ENCODE results near the gene LDLRAD4.

GRCh38 chr18:13456736-13457271 lies 238.2 kb downstream of the LDLRAD4 start:
- no peak for TF ChIP-seq CTCF (IDR thresholded peaks at IDR 0.05; ENCODE audit: insufficient read depth, low read length)
- no peak for TF ChIP-seq GABPA (IDR thresholded peaks at IDR 0.05; ENCODE audit: low read depth)

All from HL-60 (cell line).